Esophagus squamous epithelium (tissue), 5 donors: ENCODE results near the gene ERN2. TPM values are rescaled to one million over a fixed set of nuclear protein-coding genes. Genes with fewer than 3 reads are reported as not detected.

Source experiments
- DNase-seq: peaks from one replicate; lab custom pipeline; 2025; lab: John Stamatoyannopoulos, UW
- H3K27ac ChIP-seq, 4 donors: fragments of 200-600 bp; sonication (generic); one replicate each; pipeline ENCODE4 v1.5.1; 2016 to 2019; ENCODE audit warnings: mild to moderate bottlenecking in 1 of 4
- H3K27me3 ChIP-seq, 4 donors: fragments of 200-600 bp; sonication (generic); 1 replicate in 3 of 4; 2 replicates in 1 of 4; pipeline versions ENCODE4 v1.5.1 to v1.6.0; 2017 to 2021; ENCODE audit warnings: antibody characterized with exemption in 1 of 4
- H3K36me3 ChIP-seq, 3 donors: fragments of 200-600 bp; sonication (generic); one replicate each; pipeline ENCODE4 v1.5.1; 2016 to 2019
- H3K4me1 ChIP-seq, 3 donors: fragments of 200-600 bp; sonication (generic); one replicate each; pipeline ENCODE4 v1.5.1; 2017 to 2019
- H3K4me3 ChIP-seq, 4 donors: fragments of 200-600 bp; sonication (generic); 1 replicate in 3 of 4; 2 replicates in 1 of 4; pipeline ENCODE4 v1.5.1; 2016 to 2019; ENCODE audit warnings: mild to moderate bottlenecking in 2 of 4, moderate library complexity in 1 of 4
- H3K9me3 ChIP-seq, 3 donors: fragments of 200-600 bp; sonication (generic); one replicate each; pipeline ENCODE4 v1.5.1; 2016 to 2019
- CTCF ChIP-seq, 6 experiments: fragments of 450-650 bp in 4 of 6; fragments of 200-600 bp in 2 of 6; sonication (generic) in 2 of 6; IDR thresholded peaks; one replicate each; pipeline ENCODE4 v1.5.1; 2016 to 2019; ENCODE audit warnings: antibody characterized with exemption in 6 of 6, mild to moderate bottlenecking in 4 of 6, moderate library complexity in 4 of 6
- POLR2A ChIP-seq, 4 donors: fragments of 450-650 bp; IDR thresholded peaks; one replicate each; pipeline ENCODE4 v1.6.1; 2017; ENCODE audit warnings: antibody characterized with exemption in 4 of 4, mild to moderate bottlenecking in 4 of 4, moderate library complexity in 3 of 4
- WGBS, 2 donors: methylation state at CpG; one replicate each; pipeline ENCODE4 v1.1.5; 2018; 5-methylcytosine and 5-hydroxymethylcytosine counted together
- intact Hi-C: fragments of 100-400 bp; cut with DNase I; formaldehyde crosslinking; loops from one replicate; pipeline ENCODE4 v1.15.0; 2022
- total RNA-seq, 4 donors: library from RNA; depleted of rRNA; stranded (reverse); fragments of >200 nt; gene quantifications; one replicate each; pipeline ENCODE4 v1.1.0, GENCODE V29; 2016
- donor health status: DM: yes; HTN: yes; CAD: no.

The ERN2 gene
- total RNA-seq, 4 donors from 2014 or later: 0.11 to 4.2 (median 0.57) TPM; not detected in 1

DNA sequence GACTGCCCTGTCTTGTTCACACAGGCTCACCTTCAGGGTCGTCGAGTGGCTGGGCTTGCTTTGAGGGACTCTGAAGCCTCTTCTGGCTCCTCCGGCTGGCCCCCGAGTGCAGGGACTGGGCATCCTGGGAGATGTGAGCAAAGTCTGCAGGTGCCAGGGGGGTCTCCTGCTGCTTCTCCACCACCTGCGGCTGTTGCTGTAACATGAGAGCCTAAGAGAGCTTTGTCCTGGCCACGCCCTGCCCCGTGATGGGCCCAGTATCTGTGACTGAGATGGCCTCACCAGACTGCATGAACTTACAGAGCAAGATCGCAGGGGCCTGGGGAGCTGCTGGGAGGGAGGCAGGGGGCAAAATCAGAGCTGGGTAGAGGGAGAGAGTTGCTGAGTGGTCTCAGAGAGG, 12.5 kb downstream of the ERN2 start:
- TF ChIP-seq POLR2A (IDR thresholded peaks at IDR 0.05) (no peak), CTCF (IDR thresholded peaks at IDR 0.05) (no peak)
- Histone ChIP-seq H3K4me1 (peaks cover 0 to 9% (median 0%) of the 10 kb centered on the region in 3 donors), H3K27ac (no peak overlapping the region), H3K9me3 (peaks cover 0 to 4% (median 0%) of the 10 kb centered on the region in 3 donors), H3K36me3 (no peaks in the 10 kb centered on the region), H3K4me3 (no peak overlapping the region), H3K27me3 (peaks cover 0 to 16% (median 0%) of the 10 kb centered on the region in 4 donors)
- intact Hi-C loops: no loop called here
- DNase-seq: no peak
- 7 to 31% methylated on average over 2 to 3 of the region's 8 CpGs for WGBS, 2 donors

- Histone ChIP-seq H3K9me3 (peaks cover 0 to 4% (median 0%) of the 10 kb centered on the region in 3 donors), H3K27ac (no peak overlapping the region)
Observed at GRCh38 chr16:23700093-23700492, 12.9 kb downstream of the ERN2 start.

DNA sequence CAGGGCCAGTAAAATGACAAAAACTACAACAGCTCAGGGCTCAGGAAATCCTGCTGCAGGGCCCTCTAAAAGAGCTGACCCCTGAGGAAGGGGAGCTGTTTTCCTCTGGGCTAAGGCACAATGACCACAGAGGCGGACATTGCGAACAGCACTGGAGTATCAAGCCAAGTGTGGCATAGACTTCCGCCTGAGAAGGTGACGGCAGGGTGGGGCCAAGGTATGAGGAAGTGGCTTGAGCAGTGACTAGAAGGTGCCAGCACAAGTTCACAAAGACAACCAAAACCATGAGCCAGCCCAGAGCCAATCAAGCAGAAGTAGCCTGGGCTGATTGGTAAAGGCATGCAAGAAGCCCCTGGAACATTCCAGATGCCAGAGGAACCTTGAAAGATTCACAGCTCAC, 13.9 kb downstream of the ERN2 start:
- no peak for DNase-seq
- peaks cover 0 to 15% (median 0%) of the 10 kb centered on the region in 4 donors for H3K27me3 ChIP-seq

More at GRCh38 chr16:23700093-23700492, 12.9 kb downstream of the ERN2 start:
- intact Hi-C loops: no loop called here
- TF ChIP-seq CTCF (IDR thresholded peaks at IDR 0.05) (no peak), POLR2A (IDR thresholded peaks at IDR 0.05) (no peak)
- H3K4me3 ChIP-seq: no peak overlapping the region
- no peaks in the 10 kb centered on the region for H3K36me3 ChIP-seq
- H3K27me3 ChIP-seq: peaks cover 0 to 19% (median 0%) of the 10 kb centered on the region in 4 donors
- 80 to 100% methylated on average over 2 of the region's 2 CpGs for WGBS, 2 donors
- peaks cover 0 to 10% (median 0%) of the 10 kb centered on the region in 3 donors for H3K4me1 ChIP-seq
- DNase-seq: no peak

GRCh38 chr16:23695756-23696155, 17.3 kb downstream of the ERN2 start:
- 73 to 80% methylated on average over 6 of the region's 11 CpGs for WGBS, 2 donors
- Histone ChIP-seq H3K4me1 (peaks cover 0 to 18% (median 0%) of the 10 kb centered on the region in 3 donors), H3K27me3 (peaks cover 0 to 11% (median 0%) of the 10 kb centered on the region in 4 donors), H3K36me3 (peaks cover 0 to 7% (median 1%) of the 10 kb centered on the region in 3 donors), H3K9me3 (no peaks in the 10 kb centered on the region), H3K4me3 (no peak overlapping the region), H3K27ac (no peak overlapping the region)
- TF ChIP-seq CTCF (IDR thresholded peaks at IDR 0.05) (no peak), POLR2A (IDR thresholded peaks at IDR 0.05) (no peak)
- intact Hi-C loops: no loop called here
- DNase-seq: no peak

More for the DNA sequence above, 13.9 kb downstream of the ERN2 start:
- Histone ChIP-seq H3K27ac (peak overlapping the region in 3 of 4 donors; percentile 3 to 45 (median 39)), H3K4me3 (no peak overlapping the region), H3K9me3 (peaks cover 0 to 4% (median 0%) of the 10 kb centered on the region in 3 donors), H3K4me1 (peaks cover 0 to 18% (median 0%) of the 10 kb centered on the region in 3 donors), H3K36me3 (no peaks in the 10 kb centered on the region)
- intact Hi-C loops: no loop called here
- 57 to 75% methylated on average over 3 to 4 of the region's 4 CpGs for WGBS, 2 donors
- TF ChIP-seq POLR2A (IDR thresholded peaks at IDR 0.05) (no peak), CTCF (IDR thresholded peaks at IDR 0.05) (no peak)

- Histone ChIP-seq H3K27me3 (peaks cover 0 to 6% (median 0%) of the 10 kb centered on the region in 4 donors), H3K27ac (no peak overlapping the region), H3K36me3 (peaks cover 2 to 16% (median 11%) of the 10 kb centered on the region in 3 donors), H3K9me3 (no peaks in the 10 kb centered on the region), H3K4me3 (peak overlapping the region in 2 of 4 donors; percentile 12 to 15), H3K4me1 (peaks cover 0 to 18% (median 0%) of the 10 kb centered on the region in 3 donors)
- intact Hi-C loops: no loop called here
- 24 to 31% methylated on average over 10 to 22 of the region's 32 CpGs for WGBS, 2 donors
- no peak for DNase-seq
- no peak for TF ChIP-seq POLR2A (IDR thresholded peaks at IDR 0.05)
- no peak for TF ChIP-seq CTCF (IDR thresholded peaks at IDR 0.05)
Observed at GRCh38 chr16:23694644-23695373, 18.2 kb downstream of the ERN2 start.
